Measurements from ENCODE around the gene INPP5D. TPM values are rescaled to one million over a fixed set of nuclear protein-coding genes. Genes with fewer than 3 reads are reported as not detected.

The INPP5D gene
- total RNA-seq, 1 experiment from 2014 or later, result 12.7 TPM

- H3K4me1 Mint-ChIP-seq, result peaks cover 27 to 34% of the 10 kb centered on the region in 2 experiments
- Histone ChIP-seq H2BK20ac (ENCODE audit: low read depth, low read length, poor library complexity, severe bottlenecking) (no peak overlapping the region), H2AFZ (ENCODE audit: low read length) (no peak overlapping the region), H3K4me1 (ENCODE audit: insufficient read depth, low read length) (peaks cover 3% of the 10 kb centered on the region; the same call in 1 of the 2 replicates), H3K27ac (ENCODE audit: insufficient read length, low read depth, low read length) (no peak overlapping the region), H2BK12ac (ENCODE audit: insufficient read length, low read depth, low read length) (no peak overlapping the region), H3T11ph (ENCODE audit: low read length) (no peak overlapping the region), H3K4ac (ENCODE audit: low read depth, low read length) (no peak overlapping the region), H3K14ac (ENCODE audit: insufficient read depth, low read length) (no peak overlapping the region; the same call in 1 of the 2 replicates), H4K8ac (replicated peaks; ENCODE audit: insufficient read length, low read depth, low read length) (no peak overlapping the region), H3K79me1 (ENCODE audit: insufficient read depth, low read depth, low read length, poor library complexity, severe bottlenecking) (no peaks in the 10 kb centered on the region), H2BK5ac (ENCODE audit: insufficient read length, low read length) (no peak overlapping the region), H2BK15ac (ENCODE audit: low read depth, low read length) (no peak overlapping the region), H3K27me3 (ENCODE audit: insufficient read depth, low read length) (no peaks in the 10 kb centered on the region), H2AK5ac (ENCODE audit: insufficient read length, low read length) (no peak overlapping the region), H3K23me2 (ENCODE audit: insufficient read length, low read depth, low read length, poor library complexity, severe bottlenecking) (no peaks in the 10 kb centered on the region), H3K79me2 (ENCODE audit: insufficient read depth, low read length) (no peaks in the 10 kb centered on the region), H2BK120ac (ENCODE audit: low read depth, low read length, poor library complexity, severe bottlenecking) (no peak overlapping the region), H3K23ac (ENCODE audit: insufficient read length, low read depth, low read length) (no peak overlapping the region), H3K18ac (ENCODE audit: insufficient read length, low read depth, low read length) (no peak overlapping the region), H4K20me1 (ENCODE audit: control insufficient read depth, insufficient read depth, insufficient read length) (no peaks in the 10 kb centered on the region), H3K4me2 (ENCODE audit: insufficient read depth, insufficient read length, low read length) (no peak overlapping the region), H3K9ac (ENCODE audit: extremely low read depth, insufficient read length, low read length) (no peak overlapping the region), H4K91ac (ENCODE audit: insufficient read length, low read depth, low read length) (no peak overlapping the region), H3K56ac (ENCODE audit: insufficient read length, low read depth, low read length) (no peak overlapping the region), H3K9me3 (ENCODE audit: control insufficient read depth, low read depth, low read length) (no peaks in the 10 kb centered on the region), H4K5ac (ENCODE audit: insufficient read length, low read depth, low read length) (no peak overlapping the region)
- no peaks in the 10 kb centered on the region for H3K36me3 Mint-ChIP-seq (ENCODE audit: insufficient read depth in 1 of 3, low read depth in 3 of 3)
- TF ChIP-seq CTCF (conservative IDR thresholded peaks at IDR 0.05), result no peak
- no CpG with 5 or more reads among the region's 6 CpGs for WGBS (ENCODE audit: extremely low coverage, insufficient read length, low lambda C conversion rate)
- H3K4me3 Mint-ChIP-seq, result no peak overlapping the region
- H3K27me3 Mint-ChIP-seq (ENCODE audit: low read depth), result peaks cover 4% of the 10 kb centered on the region
- no peaks in the 10 kb centered on the region; a peak in 1 of 5 replicates for H3K9me3 Mint-ChIP-seq
- H3K27ac Mint-ChIP-seq, result no peak overlapping the region
- no peak for DNase-seq
These were observed 153.8 kb downstream of the INPP5D start for GRCh38 chr2:233213975-233214374.
